Hepatocyte (in vitro differentiated cells): ENCODE data around the gene KCNJ5. TPM values are rescaled to one million over a fixed set of nuclear protein-coding genes. Genes with fewer than 3 reads are reported as not detected.

Experiments used
- DNase-seq: peaks from one replicate; pipeline ENCODE4 v3.0.0-alpha.2; 2016; ENCODE audit warnings: low spot score
- H2AFZ ChIP-seq: fragments of 200-600 bp; sonication (generic); 2 replicates; pipeline ENCODE4 v1.6.0; 2016; ENCODE audit warnings: antibody characterized with exemption, mild to moderate bottlenecking
- H3K27ac ChIP-seq: fragments of 200-600 bp; sonication (generic); 2 replicates; pipeline ENCODE4 v1.5.1; 2016; ENCODE audit warnings: mild to moderate bottlenecking
- H3K27me3 ChIP-seq: fragments of 200-600 bp; sonication (generic); 2 replicates; pipeline ENCODE4 v1.6.1; 2016
- H3K36me3 ChIP-seq: fragments of 200-600 bp; sonication (generic); replicated peaks from 2 replicates; pipeline ENCODE4 v1.5.1; 2016; ENCODE audit warnings: low read depth; ENCODE audit not compliant: insufficient read depth
- H3K4me1 ChIP-seq: fragments of 200-600 bp; sonication (generic); 2 replicates; pipeline ENCODE4 v1.5.1; 2016; ENCODE audit warnings: mild to moderate bottlenecking, moderate library complexity; ENCODE audit not compliant: insufficient read depth
- H3K4me2 ChIP-seq: fragments of 200-600 bp; sonication (generic); 2 replicates; pipeline ENCODE4 v1.6.0; 2016
- H3K4me3 ChIP-seq: fragments of 200-600 bp; sonication (generic); 2 replicates; pipeline ENCODE4 v1.5.1; 2016; ENCODE audit warnings: mild to moderate bottlenecking
- H3K79me2 ChIP-seq: fragments of 200-600 bp; sonication (generic); 2 replicates; pipeline ENCODE4 v1.6.0; 2017; ENCODE audit warnings: mild to moderate bottlenecking
- H3K9me2 ChIP-seq: fragments of 200-600 bp; sonication (generic); replicated peaks from 2 replicates; pipeline ENCODE4 v1.6.0; 2017; ENCODE audit warnings: mild to moderate bottlenecking; ENCODE audit not compliant: insufficient read depth
- H3K9me3 ChIP-seq: fragments of 200-600 bp; sonication (generic); 2 replicates; pipeline ENCODE4 v1.5.1; 2016; ENCODE audit warnings: low read depth, mild to moderate bottlenecking
- H4K20me1 ChIP-seq: fragments of 200-600 bp; sonication (generic); 2 replicates; pipeline ENCODE4 v1.6.0; 2016; ENCODE audit warnings: mild to moderate bottlenecking; ENCODE audit not compliant: insufficient read depth, poor library complexity, severe bottlenecking
- CTCF ChIP-seq: fragments of 200-600 bp; sonication (generic); IDR thresholded peaks from 2 replicates; pipeline ENCODE4 v1.5.1; 2016; ENCODE audit warnings: antibody characterized with exemption, mild to moderate bottlenecking; ENCODE audit not compliant: poor library complexity
- EZH2 ChIP-seq: fragments of 200-600 bp; sonication (generic); IDR thresholded peaks from 2 replicates; pipeline ENCODE4 v1.6.1; 2016; ENCODE audit warnings: antibody characterized with exemption, mild to moderate bottlenecking, borderline replicate concordance
- EZH2phosphoT487 ChIP-seq: fragments of 200-600 bp; sonication (generic); IDR thresholded peaks from one replicate; pipeline ENCODE4 v1.6.1; 2018; ENCODE audit warnings: antibody characterized with exemption, mild to moderate bottlenecking, low read depth, moderate library complexity; ENCODE audit not compliant: unreplicated experiment, severe bottlenecking
- WGBS: methylation state at CpG from one replicate; pipeline ENCODE4 v1.1.6; 2016; ENCODE audit warnings: low lambda C conversion rate; ENCODE audit errors: missing lambda C conversion rate; 5-methylcytosine and 5-hydroxymethylcytosine counted together
- polyA plus RNA-seq: library from polyadenylated mRNA; unstranded; fragments of >200 nt; fragmentation: Nextera tagmentation; extraction: Ambion mirVana; gene quantifications from 2 replicates; pipeline ENCODE4 v1.2.1, GENCODE V29; 2016
- total RNA-seq: library from RNA; depleted of rRNA; stranded (reverse); fragments of >200 nt; gene quantifications from 2 replicates; pipeline ENCODE4 v1.2.3, GENCODE V29; 2014

KCNJ5 gene
- total and polyA plus RNA-seq, 2 experiments from 2014 or later = 1.00 to 1.2 TPM

- DNase-seq = no peak
- no peaks in the 10 kb centered on the region for H3K79me2 ChIP-seq
- H3K36me3 ChIP-seq = no peaks in the 10 kb centered on the region
- no peak overlapping the region for H3K27ac ChIP-seq
- H3K4me2 ChIP-seq = no peak overlapping the region
- no peak overlapping the region for H2AFZ ChIP-seq
- H4K20me1 ChIP-seq = no peaks in the 10 kb centered on the region
- H3K9me2 ChIP-seq = no peaks in the 10 kb centered on the region
- 93% methylated on average over 15 of the region's 15 CpGs for WGBS
- no peak overlapping the region for H3K4me3 ChIP-seq
- TF ChIP-seq EZH2 = no peak
- no peak for TF ChIP-seq CTCF
- TF ChIP-seq EZH2phosphoT487 = no peak
- no peaks in the 10 kb centered on the region for H3K27me3 ChIP-seq
- no peaks in the 10 kb centered on the region for H3K4me1 ChIP-seq
- no peaks in the 10 kb centered on the region for H3K9me3 ChIP-seq
These were observed 29.5 kb downstream of the KCNJ5 start for GRCh38 chr11:128920666-128921065.

- Histone ChIP-seq H3K4me1 (no peaks in the 10 kb centered on the region), H3K36me3 (no peaks in the 10 kb centered on the region), H3K4me3 (no peak overlapping the region), H4K20me1 (no peaks in the 10 kb centered on the region), H3K79me2 (no peaks in the 10 kb centered on the region), H3K27ac (no peak overlapping the region), H3K9me3 (no peaks in the 10 kb centered on the region), H3K9me2 (no peaks in the 10 kb centered on the region), H3K27me3 (no peaks in the 10 kb centered on the region), H2AFZ (no peak overlapping the region), H3K4me2 (no peak overlapping the region)
- no peak for DNase-seq
- 96% methylated on average over 4 of the region's 4 CpGs for WGBS
- no peak for TF ChIP-seq EZH2
- no peak for TF ChIP-seq EZH2phosphoT487
- TF ChIP-seq CTCF = no peak
These were observed 30.6 kb downstream of the KCNJ5 start for GRCh38 chr11:128921793-128922192.

GRCh38 chr11:128924104-128924503 is 32.9 kb downstream of the KCNJ5 start:
- H2AFZ ChIP-seq = no peak overlapping the region
- 67% methylated on average over 7 of the region's 7 CpGs for WGBS
- no peaks in the 10 kb centered on the region for H3K79me2 ChIP-seq
- no peaks in the 10 kb centered on the region for H3K9me2 ChIP-seq
- H3K9me3 ChIP-seq = no peaks in the 10 kb centered on the region
- no peak overlapping the region for H3K4me2 ChIP-seq
- no peaks in the 10 kb centered on the region for H3K27me3 ChIP-seq
- no peak for DNase-seq
- no peak overlapping the region for H3K4me3 ChIP-seq
- H4K20me1 ChIP-seq = no peaks in the 10 kb centered on the region
- no peak overlapping the region for H3K27ac ChIP-seq
- H3K36me3 ChIP-seq = no peaks in the 10 kb centered on the region
- H3K4me1 ChIP-seq = no peaks in the 10 kb centered on the region
- TF ChIP-seq EZH2phosphoT487 (no peak), EZH2 (no peak), CTCF (no peak)
